GM19468 (cell line): ENCODE measurements around the gene FTHL17.

Experiments used
- ATAC-seq: cut with Tn5 transposase; IDR thresholded peaks from one replicate; pipeline ENCODE4 v1.9.1; 2021; ENCODE audit warnings: mild to moderate bottlenecking, moderate library complexity, moderate number of reproducible peaks; ENCODE audit not compliant: unreplicated experiment; ENCODE audit errors: extremely low read depth

The FTHL17 gene

DNA sequence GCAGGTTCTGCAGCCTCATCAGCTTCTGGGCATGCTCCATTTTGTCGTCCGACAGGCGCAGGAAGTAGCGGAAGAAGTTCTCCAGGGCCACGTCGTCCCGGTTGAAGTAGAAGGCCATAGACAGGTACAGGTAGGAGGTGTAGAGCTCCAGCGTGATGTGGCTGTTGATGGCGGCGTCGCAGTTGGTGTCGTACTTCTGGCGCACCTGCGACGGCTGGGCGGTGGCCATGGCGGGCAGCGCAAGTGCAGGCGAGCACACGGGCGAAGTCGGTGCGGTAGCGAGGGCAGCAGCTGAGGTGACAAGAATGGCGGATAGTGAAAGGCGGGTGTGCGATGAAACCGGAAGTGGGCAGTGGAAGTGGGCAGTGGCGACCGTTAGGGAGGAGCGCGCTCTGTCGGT is at the start of gene FTHL17:
Gene FTHL17 (minus strand): TSS at position 317 of the 400 bp plus-strand sequence. CDS start 88 bp downstream, at position 229.
- ATAC-seq: no peak

DNA sequence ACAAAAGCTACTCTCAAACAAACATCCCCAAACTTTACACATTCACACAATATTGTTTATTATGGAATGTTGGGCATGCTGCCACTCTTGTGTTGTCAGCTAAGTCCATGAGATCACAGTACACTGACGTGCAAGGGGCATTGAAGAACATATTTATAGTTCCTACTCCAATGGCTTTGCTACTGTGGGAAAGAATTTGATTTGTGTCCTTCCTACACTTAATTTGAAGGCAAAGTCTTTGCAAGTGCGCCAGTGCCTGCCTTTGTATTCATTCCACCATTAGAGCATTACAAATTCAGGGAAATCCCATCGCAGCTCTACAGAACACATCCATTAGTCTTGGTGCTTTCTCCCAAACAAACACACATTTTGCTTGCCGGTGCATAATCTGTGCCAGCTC is 45.4 kb upstream of the FTHL17 start:
- no peak for ATAC-seq

DNA sequence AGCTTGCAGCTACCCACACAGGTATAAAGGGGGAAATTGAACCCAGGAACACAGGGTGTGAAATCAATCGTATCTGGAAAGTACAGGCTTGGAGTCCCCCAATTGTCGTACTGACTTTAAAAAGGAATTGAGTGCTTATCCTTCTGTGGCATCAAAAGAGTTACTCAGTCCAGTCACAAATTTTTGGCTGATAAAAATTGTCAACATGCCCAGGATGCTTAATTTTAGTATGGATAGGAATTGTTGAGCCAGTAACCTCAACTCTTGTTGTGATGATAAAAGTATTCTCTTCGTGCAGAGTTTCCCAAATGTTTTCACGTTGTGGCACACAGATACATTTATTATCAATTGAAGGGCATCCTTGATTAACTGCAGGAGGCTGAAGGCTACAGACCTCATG is 43.6 kb upstream of the FTHL17 start:
- ATAC-seq: no peak

DNA sequence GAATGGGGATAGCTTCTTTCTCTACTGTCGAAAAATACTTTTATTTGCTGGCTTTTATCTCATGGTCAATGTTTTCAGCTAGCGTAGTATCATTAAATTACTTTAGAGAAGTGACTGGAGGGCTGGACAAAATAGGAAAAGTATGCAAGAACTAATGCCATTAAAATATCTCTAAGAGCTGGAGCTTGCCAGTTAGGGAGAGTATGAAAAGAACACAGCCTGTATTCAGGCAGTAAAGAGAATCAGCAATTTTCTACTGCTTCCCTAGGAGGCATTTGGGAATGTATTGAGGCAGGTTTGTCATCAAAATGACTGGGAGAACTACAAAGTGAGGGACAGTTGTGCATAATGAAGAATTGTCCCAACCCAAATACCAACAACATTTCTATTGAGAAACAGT is 43.0 kb upstream of the FTHL17 start:
- ATAC-seq: no peak

DNA sequence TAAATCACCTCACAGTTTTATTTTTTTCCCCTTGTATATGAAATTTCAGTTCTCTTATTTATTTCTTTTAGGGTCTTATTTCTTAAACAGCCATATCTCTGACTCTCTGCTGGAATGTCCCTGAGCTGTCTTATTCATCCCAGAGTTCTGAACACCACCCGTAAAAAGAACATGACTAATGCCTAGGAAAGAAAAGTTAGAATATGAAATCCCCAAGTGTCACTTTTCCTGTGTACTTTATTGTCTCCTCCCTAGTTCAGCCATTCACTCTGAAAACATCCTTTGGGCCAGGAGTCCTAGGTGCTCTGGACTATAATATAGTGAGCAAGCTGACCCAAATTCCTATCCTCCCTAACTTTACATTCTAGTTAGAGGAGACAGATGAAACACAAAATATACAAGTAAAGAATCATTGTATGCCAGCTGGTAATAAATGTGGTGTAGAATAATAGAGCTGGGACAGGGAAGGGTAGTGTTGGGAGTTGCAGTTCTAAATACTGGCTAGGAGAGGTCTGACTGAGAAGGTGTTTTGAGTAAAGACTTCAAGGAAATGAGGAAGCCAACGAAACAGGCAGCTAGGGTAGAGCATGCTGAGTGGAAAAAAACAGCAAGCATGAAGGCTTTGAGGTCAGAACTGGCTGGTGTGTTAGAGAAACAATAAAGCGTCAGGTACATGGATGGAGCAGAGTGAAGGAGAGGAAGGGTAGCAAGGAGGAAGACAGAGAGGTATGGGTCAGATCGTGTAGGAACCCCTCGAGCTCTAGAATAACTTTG is 40.6 kb upstream of the FTHL17 start:
- ATAC-seq: no peak

DNA sequence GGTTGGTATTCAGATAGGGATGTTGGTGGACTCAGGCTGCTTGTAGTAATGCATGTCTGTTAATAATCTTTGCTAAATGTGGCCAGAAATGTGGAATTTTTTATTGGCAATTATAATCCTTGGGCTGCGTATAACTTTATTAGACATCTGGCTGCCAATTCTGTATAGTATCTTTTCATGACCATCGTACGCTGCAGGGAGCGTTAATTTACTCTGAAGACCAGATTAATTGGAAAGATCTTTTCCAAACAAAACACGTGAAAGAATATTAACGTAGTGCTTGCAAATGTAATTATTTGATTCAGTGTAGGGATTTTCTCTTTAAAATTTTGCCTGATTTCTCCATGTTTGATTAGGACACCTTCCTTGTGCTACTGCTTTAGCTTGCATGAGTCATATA is 38.8 kb upstream of the FTHL17 start:
- ATAC-seq: no peak

DNA sequence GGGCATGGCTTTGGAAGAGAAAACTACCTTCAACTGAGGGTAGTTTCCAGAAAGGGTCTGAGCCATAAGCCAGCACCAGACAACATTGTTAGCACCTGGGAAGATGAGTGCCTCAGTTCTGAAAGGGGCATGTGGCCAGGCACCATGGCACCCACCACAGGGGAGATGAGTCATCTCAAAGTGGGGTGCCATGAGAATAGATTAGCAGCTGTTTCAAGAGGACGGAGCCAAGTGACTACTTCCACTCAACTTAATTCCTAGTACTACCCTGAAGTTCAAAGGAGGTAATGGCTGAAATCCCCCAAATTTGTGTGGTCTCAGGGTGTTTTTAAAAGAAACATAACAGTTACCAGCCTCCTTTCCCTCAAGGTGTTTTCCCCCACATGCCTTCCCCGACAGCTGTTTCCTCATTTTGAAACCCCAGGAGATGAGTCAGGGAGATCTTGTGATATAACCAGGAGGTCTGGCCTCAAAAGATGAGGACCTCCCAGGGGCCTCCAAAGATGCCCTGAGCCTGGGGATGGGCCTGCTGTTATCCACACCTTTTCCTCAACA is 27.8 kb upstream of the FTHL17 start:
- ATAC-seq: peak; percentile 63

DNA sequence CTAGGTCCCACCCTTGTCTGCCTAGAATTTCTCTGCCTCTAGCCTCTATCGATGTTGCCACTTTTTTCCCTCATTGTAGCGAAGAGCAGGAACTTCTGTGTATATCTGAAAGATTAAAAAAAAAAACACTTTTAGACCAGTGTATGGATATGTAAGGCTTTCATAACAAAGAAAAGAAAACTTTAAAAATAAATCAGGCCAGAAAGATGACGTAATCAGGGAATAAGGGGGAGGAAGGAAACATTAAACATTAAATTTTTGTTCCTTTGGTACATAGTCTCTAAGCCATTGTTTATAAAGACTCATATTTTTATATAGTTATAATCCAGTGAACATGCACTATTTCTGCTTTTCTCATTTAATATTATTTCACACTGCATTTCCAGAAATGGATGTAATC is 26.2 kb upstream of the FTHL17 start:
- ATAC-seq: no peak

DNA sequence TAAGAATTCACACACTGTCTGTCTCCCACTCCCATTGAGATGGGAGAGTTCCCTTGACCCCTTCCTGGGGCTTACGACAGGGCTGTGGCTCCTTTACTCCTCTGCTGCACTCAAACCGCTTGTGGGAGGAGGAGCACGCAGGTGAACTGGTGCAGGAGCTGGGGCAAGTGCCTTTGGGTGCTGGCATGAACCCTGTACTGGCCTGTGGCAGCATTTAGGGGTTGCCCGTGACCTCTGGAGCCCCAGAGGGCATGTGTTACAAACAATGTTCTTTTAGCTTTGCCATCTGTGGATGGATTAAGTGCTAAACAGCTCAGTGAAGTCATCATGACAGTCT is 21.8 kb upstream of the FTHL17 start:
- no peak for ATAC-seq

DNA sequence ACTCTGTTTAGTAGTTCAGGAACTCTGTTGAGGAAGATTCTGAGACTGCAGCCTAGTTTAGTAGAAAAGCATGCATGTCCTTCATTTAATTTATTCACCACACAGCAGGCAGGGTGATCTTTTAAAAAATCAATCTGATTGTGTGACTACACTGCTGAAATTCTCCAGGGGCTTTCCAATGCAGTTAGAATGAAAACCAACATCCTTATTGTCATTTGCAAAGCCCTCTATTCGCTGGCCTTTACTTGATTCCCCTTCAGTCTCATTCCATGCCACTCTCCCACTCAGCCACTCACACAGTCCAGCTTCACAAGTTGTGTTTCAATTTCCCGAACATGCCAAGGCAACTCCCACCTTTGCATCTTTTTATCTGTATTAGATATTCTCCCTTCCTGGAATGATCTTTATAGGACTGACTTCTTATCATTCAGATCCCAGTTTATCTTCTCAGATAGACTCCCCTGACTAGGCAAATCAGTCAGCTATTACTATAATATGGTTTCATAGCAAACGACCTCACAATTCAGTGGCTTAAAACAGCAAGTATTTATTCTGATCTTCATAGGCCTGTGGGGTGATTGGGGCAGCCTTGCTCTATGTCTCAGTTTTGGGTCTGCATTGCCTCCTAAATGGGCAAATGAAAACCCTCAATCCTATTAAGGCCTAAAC is 21.3 kb upstream of the FTHL17 start:
- ATAC-seq: no peak

DNA sequence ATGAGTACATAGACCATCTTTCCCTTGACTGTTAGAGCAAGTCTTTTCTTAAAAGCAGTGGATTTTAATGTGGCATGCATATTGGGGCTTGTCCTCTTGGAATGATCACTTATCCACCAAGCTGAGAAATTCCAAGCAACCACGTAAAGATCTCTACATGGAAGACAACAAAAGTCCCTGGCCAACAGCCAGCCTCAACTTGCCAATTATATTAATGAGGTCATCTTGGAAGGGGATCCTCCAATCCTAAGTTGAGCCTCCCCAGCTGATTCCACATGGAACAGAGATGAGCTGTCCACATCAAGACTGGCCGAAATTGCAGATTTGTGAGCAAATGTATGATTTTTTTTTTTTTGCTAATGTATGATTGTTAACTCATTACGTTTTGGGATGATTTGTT is 20.6 kb upstream of the FTHL17 start:
- no peak for ATAC-seq

DNA sequence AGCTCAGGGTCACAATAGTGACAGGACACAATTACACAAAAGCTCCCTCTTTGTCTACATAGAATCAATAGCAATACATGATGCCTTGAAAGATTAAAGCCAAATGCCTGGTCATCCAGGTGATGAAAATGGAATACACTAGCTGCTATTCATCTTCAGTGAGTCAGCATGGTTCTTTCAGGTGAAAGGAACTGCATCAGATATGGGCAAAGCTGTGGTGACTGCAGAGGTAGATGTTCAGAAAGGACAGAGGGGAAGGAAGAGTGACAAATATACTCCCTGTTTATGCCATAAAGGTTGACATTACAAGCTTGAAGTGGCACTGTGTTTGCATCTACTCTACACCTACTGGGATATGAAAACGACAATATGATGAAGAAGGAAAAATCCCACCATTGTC is 20.0 kb upstream of the FTHL17 start:
- ATAC-seq: no peak

DNA sequence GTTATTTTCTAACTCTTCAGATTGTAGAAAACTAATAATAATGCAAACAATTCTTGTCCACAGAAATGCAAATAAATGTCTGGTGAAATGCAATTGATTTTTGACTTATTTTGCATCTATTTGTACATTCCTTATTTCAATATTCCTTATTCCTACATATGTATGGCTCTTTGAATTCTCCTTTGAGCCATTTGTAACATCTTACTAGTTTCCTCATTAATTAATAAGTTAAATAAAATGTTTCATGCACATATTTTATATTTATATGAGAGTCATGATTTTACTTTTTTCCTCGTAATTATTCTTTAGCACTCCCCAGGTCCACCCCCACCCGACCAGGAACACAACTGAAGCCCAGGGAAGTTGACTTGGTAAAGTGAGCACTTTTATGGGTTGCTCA is 2.7 kb upstream of the FTHL17 start:
- no peak for ATAC-seq

DNA sequence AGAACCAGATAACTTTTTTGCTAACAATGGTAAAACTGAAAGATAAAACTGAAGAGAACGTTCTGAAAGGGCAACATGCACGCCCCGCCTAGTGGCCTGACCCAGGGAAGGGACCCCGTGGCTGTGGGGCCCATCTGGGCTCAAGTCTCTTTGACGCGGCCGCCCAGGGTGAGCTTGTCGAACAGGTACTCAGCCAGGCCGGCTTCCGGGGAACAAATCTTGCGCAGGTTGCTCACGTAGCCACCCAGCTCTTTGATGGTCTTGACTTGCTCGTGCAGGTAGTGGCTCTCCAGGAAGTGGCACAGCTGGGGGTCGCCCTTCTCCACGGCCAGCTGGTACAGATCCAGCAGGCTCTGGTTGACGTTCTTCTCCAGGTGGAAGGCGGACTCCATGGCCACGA is 579 bp downstream of the FTHL17 start:
- ATAC-seq: no peak

DNA sequence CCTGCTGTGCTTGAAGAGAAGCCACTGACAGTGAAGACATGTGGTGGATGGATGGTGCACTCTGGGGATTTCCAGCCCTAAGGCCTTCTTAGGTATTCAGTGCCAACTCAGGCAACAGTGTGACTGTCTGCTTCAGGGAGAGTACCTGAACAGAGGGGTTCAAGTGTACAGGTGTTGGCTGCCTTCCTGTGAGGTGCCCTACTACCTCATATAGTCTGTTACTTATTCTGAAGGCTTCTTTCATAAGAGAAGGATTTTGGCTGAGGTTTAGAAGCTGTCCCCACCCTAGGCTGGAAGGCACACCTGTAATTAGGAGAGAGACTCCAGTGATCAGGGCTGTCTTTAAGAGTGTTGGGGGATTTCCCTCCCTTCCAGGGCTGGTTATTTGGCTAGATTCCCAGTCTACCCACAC is 1.8 kb downstream of the FTHL17 start:
- peak; percentile 51 for ATAC-seq

DNA sequence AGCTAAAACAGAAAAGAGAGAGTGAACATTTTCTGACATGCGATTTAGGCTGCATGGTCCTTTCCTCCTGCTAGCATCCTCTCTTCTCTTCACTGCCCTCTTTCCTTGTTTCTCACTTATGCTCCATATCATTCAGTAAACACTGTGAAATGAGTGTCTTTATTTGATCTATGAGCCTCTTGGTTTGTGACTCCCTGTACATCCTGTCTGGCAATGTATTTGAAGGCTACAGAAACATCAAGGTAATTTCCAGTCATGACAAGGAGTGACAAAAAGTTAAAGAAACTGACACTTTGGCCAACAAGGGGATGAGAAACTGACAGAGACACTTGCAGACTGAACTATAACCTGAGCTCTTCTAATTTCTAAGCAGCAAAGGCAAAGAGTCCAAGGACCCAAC is 8.7 kb downstream of the FTHL17 start:
- ATAC-seq: no peak

DNA sequence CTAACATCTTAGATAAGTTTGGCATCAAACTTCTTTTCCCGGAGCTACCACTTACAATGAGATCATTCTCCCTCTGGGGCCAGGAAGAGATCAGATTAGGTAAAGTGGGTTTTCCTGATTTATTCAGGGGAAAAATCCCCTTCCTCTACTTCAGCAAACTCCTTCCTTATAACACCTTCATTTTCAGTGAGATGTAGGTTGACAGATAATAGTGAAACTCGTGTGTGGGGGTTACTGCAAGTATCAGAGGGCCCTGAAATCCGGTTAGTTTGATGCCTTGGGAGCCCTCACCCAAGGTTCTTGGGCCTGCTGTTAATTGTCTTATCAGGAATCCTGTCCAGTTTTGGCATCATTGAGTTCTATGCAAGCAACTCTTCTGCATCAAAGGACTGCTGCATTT is 10.8 kb downstream of the FTHL17 start:
- peak; percentile 60 for ATAC-seq

DNA sequence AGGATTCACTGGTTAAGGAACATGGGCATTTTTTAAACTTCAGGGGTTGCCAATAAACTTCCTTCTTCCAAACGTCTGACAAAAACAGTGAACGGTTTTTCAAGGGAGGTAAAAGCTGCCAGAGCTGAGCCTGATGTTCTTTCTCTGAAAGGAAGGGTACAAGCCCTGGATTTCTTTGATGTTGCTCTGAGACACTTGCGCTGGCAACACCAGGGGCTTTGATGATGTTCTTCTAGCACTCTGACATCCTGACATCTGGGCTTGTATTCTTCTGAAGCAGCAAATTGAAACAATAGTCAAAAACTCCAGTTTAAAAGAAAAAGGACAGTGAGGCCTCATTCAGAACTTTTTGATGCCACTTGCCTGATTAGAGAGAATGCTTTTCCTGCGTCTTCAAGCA is 11.8 kb downstream of the FTHL17 start:
- no peak for ATAC-seq

DNA sequence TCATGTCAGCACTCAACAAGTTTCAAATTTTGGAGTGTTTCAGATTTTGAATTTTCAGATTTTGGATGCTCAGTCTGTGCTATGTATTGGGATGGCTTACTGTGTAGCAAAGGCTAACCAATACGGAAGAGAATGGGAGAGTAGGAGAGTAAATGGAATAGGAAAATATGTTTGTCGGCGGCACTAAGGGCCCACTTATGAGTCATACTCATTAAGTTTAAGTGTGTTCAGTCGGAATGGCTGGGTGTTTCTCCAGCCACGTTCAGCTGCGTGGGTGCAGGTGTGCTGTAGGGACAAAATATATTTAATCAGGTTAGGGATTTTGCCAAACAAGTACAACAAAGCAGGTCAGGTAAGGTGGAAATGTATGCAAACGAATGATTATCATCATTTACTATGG is 13.6 kb downstream of the FTHL17 start:
- no peak for ATAC-seq

DNA sequence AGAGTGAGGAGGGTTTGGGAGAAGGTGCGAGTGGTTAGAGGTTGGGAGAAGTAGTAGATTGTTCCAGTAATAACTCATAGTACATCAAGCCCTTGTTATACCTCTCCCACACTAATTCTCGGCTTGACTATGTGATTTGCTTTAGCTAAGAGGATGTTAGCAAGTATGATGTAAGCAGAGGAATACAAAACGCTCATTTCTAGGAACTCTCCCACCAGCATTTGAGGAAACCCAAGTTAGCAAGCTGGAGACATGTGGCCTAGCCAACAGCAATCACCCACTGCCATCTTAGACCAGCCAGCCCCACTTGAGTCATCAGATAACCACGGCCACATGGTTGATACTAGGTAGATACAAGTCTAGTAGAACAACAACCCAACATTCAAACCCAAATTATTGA is 14.2 kb downstream of the FTHL17 start:
- ATAC-seq: no peak

DNA sequence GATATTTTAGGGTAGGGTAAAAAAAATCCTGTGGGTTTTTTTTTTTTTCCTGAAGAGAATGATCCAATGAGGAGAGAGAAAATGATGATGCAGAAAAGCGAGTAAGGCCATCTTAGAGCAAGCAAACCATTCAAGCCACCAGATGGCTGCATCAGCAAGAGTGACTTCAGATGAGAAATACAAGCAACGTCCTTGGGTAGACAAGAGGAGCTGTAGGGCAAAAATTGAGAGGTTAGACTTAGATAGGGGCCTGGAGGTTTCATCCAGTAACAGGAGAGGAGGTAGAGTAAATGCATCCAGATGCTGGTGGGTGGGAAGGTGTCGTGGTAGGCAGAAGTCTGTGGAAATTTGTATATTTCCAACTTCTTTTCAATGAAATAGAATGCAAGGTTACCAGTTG is 14.6 kb downstream of the FTHL17 start:
- ATAC-seq: no peak

DNA sequence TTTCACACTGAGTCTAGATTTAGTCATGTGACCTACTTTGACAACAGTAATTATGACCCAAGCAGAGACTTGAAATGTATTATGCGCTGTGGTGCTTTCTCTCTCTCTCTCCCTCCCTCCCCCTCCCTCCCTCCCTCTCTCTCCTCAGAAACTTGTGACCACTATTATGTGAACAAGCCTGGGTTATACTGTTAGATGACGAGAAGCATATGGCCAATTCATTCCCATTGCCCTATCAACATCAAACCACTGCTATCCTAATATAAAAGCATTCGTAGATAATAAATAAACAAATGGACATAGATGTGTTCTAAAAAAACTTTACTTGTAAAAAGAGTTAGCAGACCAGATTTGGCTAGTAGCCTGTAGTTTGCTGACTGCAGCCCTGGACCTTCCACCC is 18.2 kb downstream of the FTHL17 start:
- ATAC-seq: no peak
